DOHH2 (cell line): ENCODE data around the gene RIC1.
"Not testable (repeated sequence)": the region's sequence is repeated elsewhere in the genome, so short reads cannot be mapped to it uniquely, and the experiment has no call there.

Source experiments
- EZH2phosphoT487 ChIP-seq: fragments of 200-600 bp; sonication (generic); IDR thresholded peaks from 2 replicates; pipeline ENCODE4 v1.6.1; 2017; ENCODE audit warnings: borderline replicate concordance, mild to moderate bottlenecking, antibody characterized with exemption, low read length, moderate library complexity, mixed read lengths
- TF ChIP-seq, protein P1 (sequence below): fragments of 200-600 bp; sonication (generic); IDR thresholded peaks from one replicate; pipeline ENCODE4 v1.5.1; 2014; ENCODE audit warnings: antibody characterized with exemption, mild to moderate bottlenecking, low read depth, low read length; ENCODE audit not compliant: poor library complexity, severe bottlenecking

DNA sequence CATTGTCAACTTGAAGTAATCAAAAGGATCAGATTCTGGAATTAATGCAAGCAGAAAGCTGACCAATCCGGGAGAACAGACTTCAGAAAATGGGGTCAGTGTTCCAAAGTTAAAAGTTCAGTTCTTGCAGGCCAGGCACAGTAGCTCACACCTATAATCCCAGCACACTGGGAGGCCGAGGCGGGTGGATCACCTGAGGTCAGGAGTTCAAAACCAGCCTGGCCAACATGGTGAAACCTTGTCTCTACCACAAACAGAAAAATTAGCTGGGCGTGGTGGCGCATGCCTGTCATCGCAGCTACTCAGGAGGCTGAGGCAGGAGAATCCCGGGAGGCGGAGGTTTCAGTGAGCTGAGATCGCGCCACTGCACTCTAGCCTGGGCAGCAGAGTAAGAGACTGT is 88.5 kb downstream of the RIC1 start:
- TF ChIP-seq, protein P1, sequence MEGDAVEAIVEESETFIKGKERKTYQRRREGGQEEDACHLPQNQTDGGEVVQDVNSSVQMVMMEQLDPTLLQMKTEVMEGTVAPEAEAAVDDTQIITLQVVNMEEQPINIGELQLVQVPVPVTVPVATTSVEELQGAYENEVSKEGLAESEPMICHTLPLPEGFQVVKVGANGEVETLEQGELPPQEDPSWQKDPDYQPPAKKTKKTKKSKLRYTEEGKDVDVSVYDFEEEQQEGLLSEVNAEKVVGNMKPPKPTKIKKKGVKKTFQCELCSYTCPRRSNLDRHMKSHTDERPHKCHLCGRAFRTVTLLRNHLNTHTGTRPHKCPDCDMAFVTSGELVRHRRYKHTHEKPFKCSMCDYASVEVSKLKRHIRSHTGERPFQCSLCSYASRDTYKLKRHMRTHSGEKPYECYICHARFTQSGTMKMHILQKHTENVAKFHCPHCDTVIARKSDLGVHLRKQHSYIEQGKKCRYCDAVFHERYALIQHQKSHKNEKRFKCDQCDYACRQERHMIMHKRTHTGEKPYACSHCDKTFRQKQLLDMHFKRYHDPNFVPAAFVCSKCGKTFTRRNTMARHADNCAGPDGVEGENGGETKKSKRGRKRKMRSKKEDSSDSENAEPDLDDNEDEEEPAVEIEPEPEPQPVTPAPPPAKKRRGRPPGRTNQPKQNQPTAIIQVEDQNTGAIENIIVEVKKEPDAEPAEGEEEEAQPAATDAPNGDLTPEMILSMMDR, result not testable (repeated sequence)
- TF ChIP-seq EZH2phosphoT487, result not testable (repeated sequence)
